ENCODE results near the gene PRR13.
"Not testable (repeated sequence)": the region's sequence is repeated elsewhere in the genome, so short reads cannot be mapped to it uniquely, and the experiment has no call there.

DNA sequence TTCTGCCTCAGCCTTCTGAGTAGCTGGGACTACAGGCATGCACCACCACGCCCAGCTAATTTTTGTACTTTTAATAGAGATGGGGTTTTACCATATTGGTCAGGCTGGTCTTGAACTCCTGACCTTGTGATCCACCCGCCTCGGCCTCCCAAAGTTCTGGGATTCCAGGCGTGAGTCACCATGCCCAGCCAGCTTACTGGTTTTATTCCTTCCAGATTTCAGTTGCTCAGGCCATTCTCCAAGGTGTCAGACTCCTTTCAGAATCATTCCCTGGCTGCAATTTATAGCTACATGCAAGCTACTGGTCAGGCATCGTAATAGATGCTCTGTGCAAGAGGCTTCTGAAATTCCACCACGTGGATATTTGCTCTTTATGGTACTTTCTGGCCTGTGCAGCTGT lies 39.9 kb downstream of the PRR13 start:
- not testable (repeated sequence) for TF ChIP-seq SUZ12 (IDR thresholded peaks at IDR 0.05); TARDBP (IDR thresholded peaks at IDR 0.05); ZNF384 (IDR thresholded peaks at IDR 0.05); BHLHE40 (IDR thresholded peaks at IDR 0.05; ENCODE audit: borderline replicate concordance); FOXM1 (IDR thresholded peaks at IDR 0.05; ENCODE audit: borderline replicate concordance); SP1 (IDR thresholded peaks at IDR 0.05); ELF4 (IDR thresholded peaks at IDR 0.05); HDGF (IDR thresholded peaks at IDR 0.05; ENCODE audit: borderline replicate concordance); FOXK2 (IDR thresholded peaks at IDR 0.05); ARNT (IDR thresholded peaks at IDR 0.05)

All from HEK293T (cell line).